HepG2 (cell line): ENCODE results near the gene ZNF793. TPM values are rescaled to one million over a fixed set of nuclear protein-coding genes. Genes with fewer than 3 reads are reported as not detected.

Source experiments
- CBX5 ChIP-seq: sonication (generic); formaldehyde crosslinking; IDR thresholded peaks from 2 replicates; pipeline ENCODE4 v1.4.0; 2020; ENCODE audit warnings: missing genetic modification reagents, borderline replicate concordance
- DMAP1 ChIP-seq: IDR thresholded peaks from 2 replicates; pipeline ENCODE4 v1.6.1; 2016
- JUND ChIP-seq: sonication (generic); formaldehyde crosslinking; IDR thresholded peaks from 2 replicates; pipeline ENCODE4 v1.8.0; 2022; ENCODE audit warnings: mild to moderate bottlenecking, missing genetic modification reagents
- LCORL ChIP-seq, 2 experiments: fragments of 450-650 bp in 1 of 2; sonication (generic) in 1 of 2; formaldehyde crosslinking in 1 of 2; IDR thresholded peaks; 2 replicates each; pipeline versions ENCODE4 v1.5.0 to v1.6.1; 2017 to 2020; ENCODE audit warnings: antibody characterized with exemption in 1 of 2, missing genetic modification reagents in 1 of 2
- NFAT5 ChIP-seq: sonication (generic); formaldehyde crosslinking; IDR thresholded peaks from 2 replicates; pipeline ENCODE4 v1.4.0; 2020; ENCODE audit warnings: missing genetic modification reagents
- ZNF546 ChIP-seq: sonication (generic); formaldehyde crosslinking; conservative IDR thresholded peaks from 2 replicates; pipeline ENCODE4 v1.8.1; 2023; ENCODE audit warnings: mild to moderate bottlenecking, missing genetic modification reagents
- ZNF770 ChIP-seq: sonication (generic); formaldehyde crosslinking; IDR thresholded peaks from 2 replicates; pipeline ENCODE4 v1.5.0; 2020; ENCODE audit warnings: mild to moderate bottlenecking, missing genetic modification reagents
- ZSCAN29 ChIP-seq: sonication (generic); formaldehyde crosslinking; conservative IDR thresholded peaks from 2 replicates; pipeline ENCODE4 v1.4.0; 2020; ENCODE audit warnings: mild to moderate bottlenecking, missing genetic modification reagents
- polyA plus RNA-seq, 8 experiments: library from polyadenylated mRNA; depleted of rRNA in 3 of 8; stranded (reverse) in 7 of 8; unstranded in 1 of 8; fragments of >200 nt; fragmentation: Illumina TruSeq in 4 of 8; extraction: Trizol in 4 of 8; gene quantifications; 2 replicates each; pipeline versions ENCODE4 v1.2.1 to v1.2.3, GENCODE V29; 2011 to 2016; ENCODE audit warnings: low read depth in 4 of 8, missing spikeins in 1 of 8, mixed read lengths in 1 of 8; ENCODE audit not compliant: insufficient read depth in 1 of 8
- total RNA-seq, 5 experiments: library from RNA; depleted of rRNA; stranded (reverse); fragments of >200 nt; fragmentation: Illumina TruSeq; extraction: Trizol; gene quantifications; 2 replicates each; pipeline ENCODE4 v1.2.3, GENCODE V29; 2016; ENCODE audit warnings: low read depth in 1 of 5
- TF ChIP-seq, protein P1 (sequence below): sonication (generic); formaldehyde crosslinking; IDR thresholded peaks from 2 replicates; pipeline ENCODE4 v1.9.0; 2021; ENCODE audit warnings: missing genetic modification reagents, borderline replicate concordance
- TF ChIP-seq, protein P2 (sequence below): IDR thresholded peaks from 2 replicates; pipeline ENCODE4 v1.6.1; 2016; ENCODE audit warnings: low read depth, control low read depth
- TF ChIP-seq, protein P3 (sequence below): sonication (generic); formaldehyde crosslinking; IDR thresholded peaks from 2 replicates; pipeline ENCODE4 v1.4.0; 2020; ENCODE audit warnings: missing genetic modification reagents

The ZNF793 gene
- total and polyA plus RNA-seq, 2 of the 13 experiments (the other 11 are each of a cell fraction or from before 2014, with no cell fraction given): 0.13 to 0.35 TPM

GRCh38 chr19:37468961-37469777 lies 37.6 kb upstream of the ZNF793 start, which contains the start of gene ZNF570 (continued):
- TF ChIP-seq, protein P1, sequence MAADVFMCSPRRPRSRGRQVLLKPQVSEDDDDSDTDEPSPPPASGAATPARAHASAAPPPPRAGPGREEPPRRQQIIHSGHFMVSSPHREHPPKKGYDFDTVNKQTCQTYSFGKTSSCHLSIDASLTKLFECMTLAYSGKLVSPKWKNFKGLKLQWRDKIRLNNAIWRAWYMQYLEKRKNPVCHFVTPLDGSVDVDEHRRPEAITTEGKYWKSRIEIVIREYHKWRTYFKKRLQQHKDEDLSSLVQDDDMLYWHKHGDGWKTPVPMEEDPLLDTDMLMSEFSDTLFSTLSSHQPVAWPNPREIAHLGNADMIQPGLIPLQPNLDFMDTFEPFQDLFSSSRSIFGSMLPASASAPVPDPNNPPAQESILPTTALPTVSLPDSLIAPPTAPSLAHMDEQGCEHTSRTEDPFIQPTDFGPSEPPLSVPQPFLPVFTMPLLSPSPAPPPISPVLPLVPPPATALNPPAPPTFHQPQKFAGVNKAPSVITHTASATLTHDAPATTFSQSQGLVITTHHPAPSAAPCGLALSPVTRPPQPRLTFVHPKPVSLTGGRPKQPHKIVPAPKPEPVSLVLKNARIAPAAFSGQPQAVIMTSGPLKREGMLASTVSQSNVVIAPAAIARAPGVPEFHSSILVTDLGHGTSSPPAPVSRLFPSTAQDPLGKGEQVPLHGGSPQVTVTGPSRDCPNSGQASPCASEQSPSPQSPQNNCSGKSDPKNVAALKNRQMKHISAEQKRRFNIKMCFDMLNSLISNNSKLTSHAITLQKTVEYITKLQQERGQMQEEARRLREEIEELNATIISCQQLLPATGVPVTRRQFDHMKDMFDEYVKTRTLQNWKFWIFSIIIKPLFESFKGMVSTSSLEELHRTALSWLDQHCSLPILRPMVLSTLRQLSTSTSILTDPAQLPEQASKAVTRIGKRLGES (CRISPR knock-in tag): no peak
- peak; percentile 47; the same call in 1 of the 2 replicates for TF ChIP-seq CBX5
- TF ChIP-seq, protein P2, sequence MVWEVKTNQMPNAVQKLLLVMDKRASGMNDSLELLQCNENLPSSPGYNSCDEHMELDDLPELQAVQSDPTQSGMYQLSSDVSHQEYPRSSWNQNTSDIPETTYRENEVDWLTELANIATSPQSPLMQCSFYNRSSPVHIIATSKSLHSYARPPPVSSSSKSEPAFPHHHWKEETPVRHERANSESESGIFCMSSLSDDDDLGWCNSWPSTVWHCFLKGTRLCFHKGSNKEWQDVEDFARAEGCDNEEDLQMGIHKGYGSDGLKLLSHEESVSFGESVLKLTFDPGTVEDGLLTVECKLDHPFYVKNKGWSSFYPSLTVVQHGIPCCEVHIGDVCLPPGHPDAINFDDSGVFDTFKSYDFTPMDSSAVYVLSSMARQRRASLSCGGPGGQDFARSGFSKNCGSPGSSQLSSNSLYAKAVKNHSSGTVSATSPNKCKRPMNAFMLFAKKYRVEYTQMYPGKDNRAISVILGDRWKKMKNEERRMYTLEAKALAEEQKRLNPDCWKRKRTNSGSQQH (CRISPR knock-in tag): peak; percentile 41; the same call in 1 of the 2 replicates
- no peak for TF ChIP-seq NFAT5
- TF ChIP-seq DMAP1 (CRISPR knock-in tag): peak; percentile 38; the same call in 1 of the 2 replicates
- TF ChIP-seq JUND (CRISPR knock-in tag): no peak
- TF ChIP-seq ZSCAN29 (CRISPR knock-in tag): 0 out of 2 replicates have a peak, but pooled peaks have one; percentile 67
- TF ChIP-seq ZNF546 (CRISPR knock-in tag): 0 out of 2 replicates have a peak, but pooled peaks have one; percentile 50
- TF ChIP-seq, protein P3, sequence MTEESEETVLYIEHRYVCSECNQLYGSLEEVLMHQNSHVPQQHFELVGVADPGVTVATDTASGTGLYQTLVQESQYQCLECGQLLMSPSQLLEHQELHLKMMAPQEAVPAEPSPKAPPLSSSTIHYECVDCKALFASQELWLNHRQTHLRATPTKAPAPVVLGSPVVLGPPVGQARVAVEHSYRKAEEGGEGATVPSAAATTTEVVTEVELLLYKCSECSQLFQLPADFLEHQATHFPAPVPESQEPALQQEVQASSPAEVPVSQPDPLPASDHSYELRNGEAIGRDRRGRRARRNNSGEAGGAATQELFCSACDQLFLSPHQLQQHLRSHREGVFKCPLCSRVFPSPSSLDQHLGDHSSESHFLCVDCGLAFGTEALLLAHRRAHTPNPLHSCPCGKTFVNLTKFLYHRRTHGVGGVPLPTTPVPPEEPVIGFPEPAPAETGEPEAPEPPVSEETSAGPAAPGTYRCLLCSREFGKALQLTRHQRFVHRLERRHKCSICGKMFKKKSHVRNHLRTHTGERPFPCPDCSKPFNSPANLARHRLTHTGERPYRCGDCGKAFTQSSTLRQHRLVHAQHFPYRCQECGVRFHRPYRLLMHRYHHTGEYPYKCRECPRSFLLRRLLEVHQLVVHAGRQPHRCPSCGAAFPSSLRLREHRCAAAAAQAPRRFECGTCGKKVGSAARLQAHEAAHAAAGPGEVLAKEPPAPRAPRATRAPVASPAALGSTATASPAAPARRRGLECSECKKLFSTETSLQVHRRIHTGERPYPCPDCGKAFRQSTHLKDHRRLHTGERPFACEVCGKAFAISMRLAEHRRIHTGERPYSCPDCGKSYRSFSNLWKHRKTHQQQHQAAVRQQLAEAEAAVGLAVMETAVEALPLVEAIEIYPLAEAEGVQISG: peak; percentile 88
- peak; percentile 97 for TF ChIP-seq ZNF770 (CRISPR knock-in tag)
- no peak for TF ChIP-seq LCORL (IDR thresholded peaks at IDR 0.05)
- 0 out of 2 replicates have a peak, but pooled peaks have one; percentile 50 for TF ChIP-seq LCORL (CRISPR knock-in tag; IDR thresholded peaks at IDR 0.05)
